HS-27A (cell line): ENCODE data around the gene SYNE2.

Experiments used
- DNase-seq: peaks from one replicate; pipeline ENCODE4 v3.0.0-alpha.2; 2012; ENCODE audit warnings: low read depth, missing footprints

SYNE2 gene

GRCh38 chr14:64221391-64222003 lies 368.7 kb downstream of the SYNE2 start:
- no peak for DNase-seq

DNA sequence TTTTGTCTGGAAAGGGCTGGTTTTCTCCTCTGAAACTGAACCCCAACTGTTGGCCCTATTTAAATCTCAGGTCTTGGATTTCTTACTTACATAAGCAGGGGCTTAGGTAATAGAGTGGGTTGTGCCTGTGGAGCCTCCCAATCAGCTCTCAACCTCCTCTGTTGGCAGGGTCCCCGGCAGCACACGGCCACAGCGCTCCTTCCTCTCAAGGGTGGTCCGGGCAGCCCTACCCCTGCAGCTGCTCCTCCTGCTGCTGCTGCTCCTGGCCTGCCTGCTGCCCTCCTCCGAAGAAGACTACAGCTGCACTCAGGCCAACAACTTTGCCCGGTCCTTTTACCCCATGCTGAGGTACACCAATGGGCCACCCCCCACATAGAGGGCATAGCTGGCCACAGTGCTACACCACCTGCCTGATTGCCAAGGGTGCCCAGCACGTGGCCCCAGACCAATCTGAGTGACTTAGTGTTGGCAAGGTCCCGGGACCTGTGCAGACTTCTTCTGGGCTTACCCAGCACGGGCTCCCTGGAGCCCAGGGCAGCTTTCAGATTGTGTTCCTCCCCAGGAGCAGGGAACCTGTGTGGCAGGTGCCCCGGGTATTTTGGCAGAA lies 372.4 kb downstream of the SYNE2 start:
- no peak for DNase-seq

GRCh38 chr14:64227856-64228255 lies 375.1 kb downstream of the SYNE2 start:
- DNase-seq, result no peak

DNA sequence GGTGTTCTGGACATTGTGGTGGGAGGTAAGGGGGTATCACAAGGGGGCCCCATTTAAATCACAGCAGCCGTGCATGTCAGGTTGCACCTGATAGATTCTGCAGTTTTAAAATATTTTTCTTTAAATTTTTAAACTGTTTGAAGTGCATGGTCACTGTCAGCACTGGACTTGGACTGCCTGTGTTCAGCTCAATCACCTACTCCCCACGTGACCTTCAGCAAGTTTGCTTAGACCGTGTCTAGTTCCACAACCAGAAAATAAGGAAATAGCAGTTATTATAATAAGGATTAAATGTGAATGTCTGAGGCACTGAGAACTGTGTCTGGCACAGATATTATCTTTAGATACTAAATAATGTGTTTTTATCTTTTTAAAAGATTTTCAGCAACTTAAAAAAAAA lies 376.7 kb downstream of the SYNE2 start:
- DNase-seq, result no peak

DNA sequence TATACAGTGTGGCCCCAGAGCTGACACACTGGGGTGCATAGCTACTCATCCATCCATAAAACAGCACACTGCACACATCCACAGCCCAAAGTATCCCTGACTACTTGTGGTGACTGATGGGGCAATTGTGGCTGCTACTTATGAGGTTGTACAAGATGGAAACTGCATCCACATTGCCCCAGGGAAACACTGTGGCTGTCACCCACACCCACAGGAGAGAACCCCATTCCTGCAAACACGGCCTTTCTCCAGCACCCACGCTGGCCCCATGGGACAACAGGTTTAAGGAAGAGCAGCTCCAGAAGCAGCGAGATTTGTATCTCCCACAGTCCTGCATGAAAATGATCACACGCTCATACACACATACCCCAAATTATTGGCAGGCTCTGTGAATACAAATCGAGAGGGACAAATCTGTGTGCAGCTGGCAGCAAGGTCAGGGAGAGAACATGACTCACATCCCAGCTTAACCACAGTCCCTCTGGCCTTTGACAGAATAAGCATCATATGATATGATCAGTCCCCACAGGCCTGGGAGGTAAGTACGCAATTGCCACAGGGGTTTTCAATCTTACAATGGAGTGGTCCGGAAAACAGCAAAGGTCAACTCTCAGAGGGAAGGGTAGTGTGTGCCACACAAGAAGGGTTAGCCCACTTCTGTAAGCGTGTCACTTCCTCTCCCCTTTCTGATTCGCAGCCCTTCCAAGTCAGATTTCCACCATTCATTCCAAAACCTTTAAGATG lies 379.5 kb downstream of the SYNE2 start:
- peak; percentile 74 for DNase-seq

- no peak for DNase-seq
Observed at GRCh38 chr14:64232944-64233343, 380.1 kb downstream of the SYNE2 start.

DNA sequence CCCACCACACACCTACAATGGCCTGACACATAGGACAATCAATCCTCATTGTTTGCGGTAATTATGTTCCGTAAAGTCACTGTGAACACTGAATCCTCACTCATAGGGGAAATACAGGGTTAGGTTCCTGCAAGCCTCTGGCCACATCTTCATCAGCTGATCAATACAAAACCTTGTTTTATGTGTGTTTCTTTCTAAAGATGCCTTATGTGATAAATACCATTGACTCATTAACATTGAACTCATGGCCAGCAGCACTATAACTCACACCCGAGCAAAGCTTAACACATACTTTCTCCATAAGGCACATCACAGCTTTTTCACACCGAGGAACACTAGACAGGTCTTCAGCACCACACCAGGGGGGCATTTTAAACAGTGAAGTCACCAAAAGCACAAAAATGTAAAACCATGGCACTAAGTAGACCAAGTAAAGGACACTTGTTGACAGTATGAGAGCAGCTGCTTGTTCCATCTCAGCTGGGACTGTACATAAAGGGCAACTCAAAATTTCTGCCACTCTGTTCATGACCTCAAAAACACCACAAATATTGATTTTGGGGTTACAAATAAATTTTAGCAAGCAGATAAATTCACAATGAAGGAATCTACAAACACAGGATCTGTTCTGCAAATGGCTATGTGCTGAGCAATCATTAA lies 380.9 kb downstream of the SYNE2 start:
- no peak for DNase-seq

DNA sequence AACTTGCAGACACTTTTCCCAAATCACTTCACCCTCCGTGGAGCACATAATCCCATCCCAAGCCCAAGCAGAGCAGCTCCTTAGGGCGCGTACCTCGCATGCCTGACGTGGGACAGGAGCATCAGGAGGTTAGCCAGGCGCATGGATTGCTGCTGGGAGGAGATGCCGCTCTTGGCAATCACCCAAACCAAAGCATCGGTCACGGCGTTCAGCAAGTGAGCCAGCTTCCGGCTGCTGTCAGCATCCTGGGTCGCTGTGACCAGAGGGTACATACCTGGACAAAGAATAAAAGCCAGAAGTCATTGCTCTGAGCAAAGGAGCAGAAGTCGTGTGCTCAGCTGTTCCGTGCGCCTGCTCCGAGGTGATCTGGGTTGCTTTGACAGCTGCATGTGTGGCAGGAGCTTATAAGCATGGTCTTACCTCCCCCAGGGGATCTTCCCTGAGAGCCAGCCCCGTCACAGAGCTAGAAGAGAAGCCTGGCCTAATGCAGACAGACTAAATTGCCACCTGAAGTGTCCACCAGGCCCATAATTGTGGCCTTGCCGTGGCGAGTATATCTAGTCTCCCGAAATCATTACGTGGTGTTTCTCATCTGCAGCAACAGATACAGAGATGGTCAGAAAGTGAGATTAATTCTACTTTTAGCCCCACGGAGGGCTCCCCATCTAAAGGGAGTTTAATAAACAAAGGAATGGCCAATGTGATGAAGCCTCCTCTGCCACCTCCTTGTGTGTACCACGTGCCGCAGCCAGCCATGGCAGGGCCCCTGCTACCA lies 382.3 kb downstream of the SYNE2 start:
- DNase-seq, result no peak

GRCh38 chr14:64235652-64236640 lies 383.1 kb downstream of the SYNE2 start:
- DNase-seq, result no peak

DNA sequence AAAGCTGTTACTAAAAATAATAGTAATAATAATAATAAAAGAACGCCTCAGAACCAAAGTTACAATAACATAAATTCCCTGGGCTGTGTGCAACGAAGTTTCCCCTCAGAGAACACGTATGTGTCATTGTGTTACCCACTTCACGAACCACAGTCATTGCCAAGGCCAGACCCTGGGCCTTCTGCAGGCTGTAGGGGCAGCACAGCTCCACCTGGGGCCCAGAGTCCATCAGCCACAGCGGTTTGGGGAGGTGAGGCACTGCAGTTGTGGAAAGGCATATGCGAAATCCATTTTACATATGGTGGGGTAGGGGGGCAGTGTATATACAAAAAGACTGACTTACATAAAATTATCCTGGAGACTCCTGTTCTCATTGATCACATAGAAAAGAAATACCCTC lies 385.2 kb downstream of the SYNE2 start:
- DNase-seq, result no peak

- DNase-seq, result no peak
Observed at GRCh38 chr14:64238631-64239030, 385.8 kb downstream of the SYNE2 start.

GRCh38 chr14:64244279-64244678 lies 391.5 kb downstream of the SYNE2 start:
- DNase-seq, result no peak

GRCh38 chr14:64245491-64245890 lies 392.7 kb downstream of the SYNE2 start:
- no peak for DNase-seq

DNA sequence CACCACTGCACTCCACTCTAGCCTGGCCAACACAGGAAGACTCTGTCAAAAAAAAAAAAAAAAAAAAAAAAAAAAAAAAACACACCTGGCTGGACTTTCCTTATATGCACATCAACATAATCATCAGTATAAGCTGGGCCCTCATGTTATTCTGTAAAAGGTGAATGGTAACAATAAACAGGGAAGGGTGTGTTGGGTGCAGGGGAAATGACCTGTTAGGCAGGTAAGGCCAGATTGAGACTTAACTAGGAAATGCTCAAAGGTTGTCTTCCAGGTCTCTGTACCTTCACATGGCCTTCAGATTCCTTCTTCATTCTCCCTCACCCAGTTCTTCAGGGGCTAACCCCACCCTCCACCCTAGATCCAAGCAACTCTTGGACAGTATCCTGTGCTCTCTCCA lies 393.9 kb downstream of the SYNE2 start:
- DNase-seq, result no peak

GRCh38 chr14:64247195-64247594 lies 394.4 kb downstream of the SYNE2 start:
- DNase-seq, result no peak

- no peak for DNase-seq
Observed at GRCh38 chr14:64248689-64249088, 395.9 kb downstream of the SYNE2 start.

- DNase-seq, result no peak
Observed at GRCh38 chr14:64249363-64249762, 396.6 kb downstream of the SYNE2 start.

DNA sequence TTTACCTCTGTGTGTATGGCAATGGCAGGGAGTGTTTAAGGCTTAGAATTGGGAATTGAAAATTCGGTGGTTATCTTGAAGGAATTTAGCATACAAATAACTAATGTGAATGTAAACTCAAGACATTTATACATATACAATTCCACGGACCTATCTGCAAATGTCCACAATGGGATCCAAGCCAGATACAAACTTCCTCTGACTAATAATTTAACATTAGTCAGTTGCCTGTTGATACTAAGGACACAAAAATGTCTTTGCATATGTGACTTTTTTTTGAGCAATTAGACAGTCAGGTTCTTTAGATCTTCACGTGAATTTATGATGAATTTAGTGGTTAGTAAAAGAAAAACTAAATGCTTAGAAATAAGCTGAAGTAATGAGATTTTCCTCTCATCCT lies 400.9 kb downstream of the SYNE2 start:
- DNase-seq, result peak; percentile 29

DNA sequence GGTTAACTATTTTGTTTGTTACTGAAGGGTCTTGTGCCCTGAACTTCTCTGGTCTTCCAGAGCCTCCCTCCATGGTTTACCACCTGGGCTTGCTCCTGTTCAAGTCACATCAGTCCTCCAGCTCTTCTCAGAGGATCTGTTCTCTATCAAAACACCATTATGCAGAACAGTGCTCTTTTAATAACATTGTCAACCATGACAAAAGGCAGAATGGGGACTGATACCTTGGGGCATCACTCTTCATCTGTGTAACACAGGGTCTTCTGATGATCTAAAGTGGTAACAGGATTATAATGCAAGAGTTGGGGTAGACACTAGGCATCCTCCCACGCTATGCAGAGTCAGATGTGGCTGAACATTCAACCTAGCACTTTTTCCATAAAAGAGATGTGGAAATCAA lies 403.0 kb downstream of the SYNE2 start:
- no peak for DNase-seq

- DNase-seq, result no peak
Observed at GRCh38 chr14:64260418-64260817, 407.6 kb downstream of the SYNE2 start.

DNA sequence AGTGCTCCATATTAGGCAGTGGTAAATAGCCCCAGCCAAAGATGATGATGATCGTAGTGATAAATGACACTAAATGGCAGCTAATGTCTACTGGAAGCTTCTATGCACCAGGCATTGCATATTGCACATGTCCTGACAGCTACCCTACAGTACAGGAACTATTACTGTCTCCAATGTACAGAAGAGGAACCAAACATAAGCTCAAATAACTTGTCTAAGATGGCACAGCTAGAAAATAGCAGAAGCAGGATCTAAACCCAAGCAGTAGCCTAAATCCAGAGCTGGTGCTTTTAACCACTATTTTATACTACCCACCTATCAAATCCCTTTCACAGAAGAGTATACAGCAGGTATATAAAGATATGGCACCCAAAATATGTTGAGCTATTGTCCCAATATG lies 412.4 kb downstream of the SYNE2 start:
- no peak for DNase-seq
